Dendritic cell treated with granulocyte-macrophage colony-stimulating factor and Interleukin-4, amounts not matched to agents 40 ng/mL and 50 ng/mL, for 4 days (primary cell): Measurements from ENCODE around the gene SERINC2.

ENCODE experiments used
- H3K27ac Mint-ChIP-seq: one replicate; pipeline ENCODE4 v1.8.0; 2022; ENCODE audit warnings: mild to moderate bottlenecking, mixed read lengths
- H3K27me3 Mint-ChIP-seq: one replicate; pipeline ENCODE4 v1.8.0; 2022; ENCODE audit warnings: mild to moderate bottlenecking, mixed read lengths
- H3K36me3 Mint-ChIP-seq: one replicate; pipeline ENCODE4 v1.8.0; 2022; ENCODE audit warnings: low read depth, mixed read lengths
- H3K4me1 Mint-ChIP-seq: one replicate; pipeline ENCODE4 v1.8.0; 2022; ENCODE audit warnings: low read depth, mixed read lengths
- H3K4me3 Mint-ChIP-seq: one replicate; pipeline ENCODE4 v1.8.0; 2022; ENCODE audit warnings: mild to moderate bottlenecking, moderate library complexity, mixed read lengths
- H3K9me3 Mint-ChIP-seq: one replicate; pipeline ENCODE4 v1.8.0; 2022; ENCODE audit warnings: mixed read lengths
- intact Hi-C: fragments of 100-400 bp; cut with micrococcal nuclease; formaldehyde crosslinking; loops from one replicate; pipeline ENCODE4 v1.15.0; 2022

Gene SERINC2

DNA sequence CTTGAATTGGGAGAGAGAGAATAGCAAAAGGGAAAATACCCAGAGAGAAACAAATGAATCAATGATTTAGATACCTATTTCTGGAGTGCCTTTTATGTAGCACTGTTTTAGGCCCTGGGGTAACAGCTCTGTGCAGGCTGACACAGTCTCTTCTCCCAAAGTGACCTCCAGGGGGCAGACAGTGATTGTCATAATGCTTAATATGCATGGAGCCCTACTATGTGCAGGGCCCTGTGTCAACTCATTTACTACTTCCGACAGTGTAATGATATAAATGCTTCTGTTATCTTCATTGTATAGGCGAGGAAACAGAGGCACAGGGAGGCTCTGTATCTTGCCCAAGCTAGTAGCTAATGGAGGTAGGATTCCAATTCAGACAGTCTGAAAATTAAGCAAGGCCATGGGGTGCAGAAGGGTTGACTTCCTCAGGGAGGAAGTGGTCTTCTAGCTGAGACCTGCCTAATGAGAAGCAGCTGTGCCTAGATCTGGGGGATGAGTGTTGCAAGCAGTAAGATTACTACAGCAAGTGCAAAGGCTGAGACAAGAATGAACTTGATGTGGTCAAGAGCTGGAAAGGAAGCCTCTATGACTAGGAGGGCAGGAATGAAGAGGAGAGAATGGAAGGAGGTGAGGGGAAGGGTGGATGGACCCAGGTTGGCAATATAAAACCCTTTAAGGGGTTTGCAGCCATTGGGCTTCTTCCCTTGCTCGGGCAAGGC lies 16.2 kb upstream of the SERINC2 start:
- H3K4me3 Mint-ChIP-seq: no peak overlapping the region
- no peak overlapping the region for H3K27ac Mint-ChIP-seq
- H3K9me3 Mint-ChIP-seq: no peaks in the 10 kb centered on the region
- H3K27me3 Mint-ChIP-seq: peaks cover 7% of the 10 kb centered on the region
- no peaks in the 10 kb centered on the region for H3K36me3 Mint-ChIP-seq
- intact Hi-C loops: no loop called here
- H3K4me1 Mint-ChIP-seq: peaks cover 41% of the 10 kb centered on the region

DNA sequence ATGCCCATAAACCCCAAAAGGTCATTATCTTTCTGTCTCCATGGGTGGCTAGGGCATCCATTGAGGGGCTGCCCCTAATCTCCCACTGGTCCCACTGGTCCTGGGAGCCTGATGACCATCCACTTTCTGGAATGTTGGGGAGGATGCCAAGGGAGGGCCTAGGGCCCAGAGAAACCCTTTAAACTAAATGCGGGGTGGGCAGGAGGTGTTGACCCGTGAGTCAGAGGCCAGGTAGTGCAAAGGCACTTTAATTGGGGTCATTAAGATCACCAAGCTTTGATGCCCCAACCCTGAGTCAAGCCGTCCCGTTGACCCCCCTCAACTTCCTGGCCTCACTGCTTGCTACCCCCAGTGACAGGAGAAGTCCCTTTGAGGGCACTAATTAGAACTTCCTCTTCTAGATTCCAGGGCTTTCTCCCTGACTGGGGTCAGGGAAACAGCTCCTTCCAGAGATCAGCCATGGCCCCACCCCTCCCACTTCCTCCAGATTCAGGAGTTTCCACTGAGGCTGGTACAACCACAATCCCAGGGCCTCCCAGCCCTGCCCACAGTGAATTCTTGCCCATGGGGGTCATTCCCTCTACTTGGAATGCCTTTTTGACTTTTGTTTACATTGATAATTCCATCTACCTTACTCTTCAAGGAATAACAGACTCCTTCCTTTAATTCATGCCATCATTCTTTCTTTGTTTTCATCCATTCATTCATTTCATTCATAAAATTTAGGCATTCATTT lies 15.5 kb upstream of the SERINC2 start:
- Mint-ChIP-seq H3K27ac (no peak overlapping the region), H3K4me3 (no peak overlapping the region), H3K36me3 (no peaks in the 10 kb centered on the region), H3K27me3 (peaks cover 7% of the 10 kb centered on the region), H3K4me1 (peaks cover 41% of the 10 kb centered on the region), H3K9me3 (no peaks in the 10 kb centered on the region)
- intact Hi-C loops: no loop called here

DNA sequence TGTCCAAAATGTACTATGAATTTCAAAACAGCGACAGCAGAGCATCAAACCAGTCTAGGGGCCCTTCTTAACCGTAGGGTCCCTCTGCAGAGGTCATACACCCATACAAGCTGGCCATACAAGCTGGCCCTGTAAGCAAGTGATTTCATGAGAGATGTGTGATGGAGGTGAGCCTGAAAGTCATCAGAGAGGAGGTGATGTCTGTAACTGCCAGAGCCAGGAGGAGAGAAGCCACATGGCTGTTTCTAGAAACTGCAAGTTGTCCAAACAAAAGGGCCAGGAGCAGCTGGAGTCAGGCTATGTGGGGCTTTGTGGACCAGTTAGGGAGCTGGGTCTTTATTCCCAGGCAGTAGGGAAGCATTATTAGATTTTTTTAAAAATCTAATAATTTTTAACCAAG lies 14.8 kb upstream of the SERINC2 start:
- peaks cover 7% of the 10 kb centered on the region for H3K27me3 Mint-ChIP-seq
- no peaks in the 10 kb centered on the region for H3K36me3 Mint-ChIP-seq
- H3K9me3 Mint-ChIP-seq: no peaks in the 10 kb centered on the region
- H3K4me3 Mint-ChIP-seq: no peak overlapping the region
- intact Hi-C loops: no loop called here
- H3K27ac Mint-ChIP-seq: no peak overlapping the region
- peaks cover 41% of the 10 kb centered on the region for H3K4me1 Mint-ChIP-seq

DNA sequence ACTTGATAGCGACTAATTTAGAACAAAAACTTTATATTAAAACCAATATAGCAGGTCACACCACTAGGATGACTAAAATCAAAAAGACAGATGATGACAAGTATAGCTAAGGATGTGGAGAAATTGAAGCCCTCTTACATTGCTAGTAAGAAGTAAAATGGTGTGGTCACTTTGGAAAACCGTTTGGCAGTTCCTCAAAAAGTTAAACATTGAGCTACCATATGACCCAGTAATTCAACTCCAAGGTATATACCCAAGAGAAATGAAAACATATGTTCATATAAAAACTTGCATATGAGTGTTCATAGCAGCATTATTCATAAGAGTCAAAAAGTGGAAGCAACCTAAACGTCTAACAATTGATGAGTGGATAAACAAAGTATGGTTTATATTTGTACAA lies 13.0 kb upstream of the SERINC2 start:
- Mint-ChIP-seq H3K36me3 (no peaks in the 10 kb centered on the region), H3K27me3 (peaks cover 7% of the 10 kb centered on the region), H3K4me3 (no peak overlapping the region), H3K4me1 (peaks cover 32% of the 10 kb centered on the region), H3K9me3 (no peaks in the 10 kb centered on the region), H3K27ac (no peak overlapping the region)
- intact Hi-C loops: no loop called here

DNA sequence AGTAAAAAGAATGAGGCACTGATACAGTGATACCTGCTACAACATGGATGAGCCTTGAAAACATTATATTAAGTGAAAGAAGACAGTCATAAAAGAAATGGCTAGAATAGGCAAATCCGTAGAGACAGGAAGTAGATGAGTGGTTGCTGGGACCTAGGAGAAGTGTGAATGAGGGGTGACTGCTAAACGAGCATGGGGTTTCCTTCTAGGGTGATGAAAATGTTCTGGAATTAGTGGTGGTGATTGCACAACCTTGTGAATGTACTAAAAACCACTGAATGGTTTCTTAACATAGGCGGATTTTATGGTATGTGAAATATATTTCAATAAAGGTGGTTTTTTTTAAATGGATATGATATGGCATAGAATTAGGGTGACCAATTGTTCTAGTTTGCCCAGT lies 12.6 kb upstream of the SERINC2 start:
- no peak overlapping the region for H3K27ac Mint-ChIP-seq
- H3K27me3 Mint-ChIP-seq: peaks cover 3% of the 10 kb centered on the region
- H3K36me3 Mint-ChIP-seq: no peaks in the 10 kb centered on the region
- H3K9me3 Mint-ChIP-seq: no peaks in the 10 kb centered on the region
- intact Hi-C loops: no loop called here
- H3K4me1 Mint-ChIP-seq: peaks cover 28% of the 10 kb centered on the region
- H3K4me3 Mint-ChIP-seq: no peak overlapping the region

DNA sequence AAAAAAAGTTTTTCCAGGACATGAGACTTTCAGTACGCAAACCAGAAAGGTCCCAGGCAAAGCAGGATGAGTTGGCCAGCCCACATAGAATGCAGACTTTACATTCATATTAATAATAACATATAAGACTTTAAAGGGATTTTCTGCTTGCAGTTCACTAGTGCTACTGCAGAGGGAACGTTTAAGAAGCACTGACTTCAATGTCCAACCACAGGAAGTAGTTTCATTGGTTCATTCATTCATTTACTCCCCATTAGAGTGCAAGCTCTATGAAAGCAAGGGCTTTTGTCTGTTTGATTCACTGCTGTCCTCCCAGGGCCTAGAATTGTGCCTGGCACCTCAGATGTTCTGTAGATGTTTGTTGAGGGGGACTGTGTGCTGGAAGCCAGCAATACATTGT lies 11.8 kb upstream of the SERINC2 start:
- H3K27me3 Mint-ChIP-seq: peaks cover 3% of the 10 kb centered on the region
- H3K4me1 Mint-ChIP-seq: peaks cover 26% of the 10 kb centered on the region
- no peak overlapping the region for H3K27ac Mint-ChIP-seq
- no peak overlapping the region for H3K4me3 Mint-ChIP-seq
- intact Hi-C loops: no loop called here
- H3K9me3 Mint-ChIP-seq: no peaks in the 10 kb centered on the region
- H3K36me3 Mint-ChIP-seq: no peaks in the 10 kb centered on the region

DNA sequence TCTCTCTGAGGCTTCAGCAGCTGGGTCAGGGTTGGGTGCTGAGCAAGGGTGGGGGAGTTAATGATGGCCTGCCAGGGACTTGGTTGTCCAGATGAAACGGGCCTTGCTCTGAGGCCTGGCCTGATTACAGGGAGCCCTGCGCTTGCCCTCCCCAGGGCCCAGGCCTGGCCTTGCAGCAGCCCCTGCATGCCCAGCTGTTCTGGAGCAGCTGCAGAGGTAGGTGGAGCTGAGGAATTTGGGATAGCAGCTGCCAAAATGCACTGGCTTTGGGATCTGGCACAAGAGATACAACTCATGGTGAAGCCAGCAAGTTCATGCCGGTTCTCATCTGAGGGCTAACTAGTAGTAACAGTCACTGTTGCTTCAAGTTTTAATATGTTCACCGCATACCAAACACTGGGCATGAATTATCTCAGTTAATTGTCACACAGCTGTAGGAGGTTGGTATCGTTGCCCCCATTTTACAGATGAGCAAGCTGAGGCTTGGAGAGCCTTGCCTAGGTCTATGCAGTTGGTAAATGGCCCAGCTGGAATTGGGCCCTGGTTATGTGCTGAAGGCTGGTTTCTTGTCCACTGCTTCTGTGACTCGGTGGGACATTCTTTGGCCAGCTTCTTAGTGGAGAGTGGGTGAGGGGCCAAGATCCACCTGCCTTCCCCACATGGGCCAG lies 7.3 kb upstream of the SERINC2 start:
- Mint-ChIP-seq H3K27me3 (peaks cover 19% of the 10 kb centered on the region), H3K9me3 (no peaks in the 10 kb centered on the region), H3K4me3 (no peak overlapping the region)

DNA sequence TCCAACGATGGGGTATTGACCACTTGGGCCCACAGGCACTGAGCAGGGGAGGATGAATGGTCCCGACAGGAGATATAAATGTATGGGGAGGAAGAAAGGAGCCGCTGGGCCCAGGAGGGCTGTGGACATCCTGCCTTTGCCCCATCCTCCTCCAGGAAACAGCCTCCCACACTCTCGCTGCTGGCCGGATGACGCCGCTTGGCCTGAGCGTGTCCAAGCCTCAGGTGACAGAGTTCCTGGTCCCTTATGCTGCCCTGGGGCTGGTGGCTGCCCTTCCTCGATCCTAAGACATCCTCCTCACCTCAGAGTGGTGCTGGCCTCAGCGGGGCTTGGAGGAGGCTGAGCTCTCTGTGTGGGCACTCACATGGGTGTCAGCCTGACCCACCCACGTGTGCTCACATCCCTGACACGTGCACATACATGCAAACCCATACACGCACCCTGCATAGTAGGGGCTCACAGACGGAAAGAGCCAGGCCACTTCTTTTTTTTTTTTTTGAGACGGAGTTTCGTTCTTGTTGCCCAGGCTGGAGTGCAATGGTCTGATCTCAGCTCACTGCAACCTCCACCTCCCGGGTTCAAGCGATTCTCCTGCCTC lies 5.9 kb upstream of the SERINC2 start:
- no peak overlapping the region for H3K4me3 Mint-ChIP-seq
- intact Hi-C loops: no loop called here
- H3K9me3 Mint-ChIP-seq: no peaks in the 10 kb centered on the region
- H3K4me1 Mint-ChIP-seq: no peaks in the 10 kb centered on the region
- peaks cover 34% of the 10 kb centered on the region for H3K27me3 Mint-ChIP-seq
- no peaks in the 10 kb centered on the region for H3K36me3 Mint-ChIP-seq
- no peak overlapping the region for H3K27ac Mint-ChIP-seq

More for the DNA sequence above, 7.3 kb upstream of the SERINC2 start:
- Mint-ChIP-seq H3K4me1 (peaks cover under 1% of the 10 kb centered on the region), H3K36me3 (no peaks in the 10 kb centered on the region), H3K27ac (no peak overlapping the region)
- intact Hi-C loops: no loop called here

DNA sequence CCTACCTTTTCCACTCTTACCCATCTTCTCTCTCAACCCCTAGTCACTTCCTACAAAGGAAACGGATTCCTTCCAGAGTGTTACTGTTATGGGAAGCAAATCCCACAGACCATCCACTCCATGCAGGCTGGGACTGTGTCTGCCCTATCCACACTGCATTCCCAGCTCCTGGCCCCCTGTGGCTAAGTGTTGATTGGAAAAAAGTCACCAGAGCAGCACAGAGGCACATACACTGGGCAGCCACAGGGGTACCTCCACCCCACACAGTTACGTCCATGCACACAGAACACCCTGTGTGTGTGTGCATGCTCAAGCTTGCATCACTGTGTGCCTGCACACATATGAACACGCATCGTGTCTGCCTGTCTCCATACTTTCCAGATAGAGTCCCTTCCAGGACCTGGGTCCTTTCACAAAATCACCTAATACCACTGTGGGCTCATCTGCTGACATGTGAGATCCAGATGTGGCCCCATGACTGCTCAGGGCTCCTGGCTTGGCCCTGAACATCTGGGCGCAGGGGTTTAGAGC lies 4.2 kb upstream of the SERINC2 start:
- intact Hi-C loops: no loop called here
- no peaks in the 10 kb centered on the region for H3K9me3 Mint-ChIP-seq
- peaks cover 5% of the 10 kb centered on the region for H3K36me3 Mint-ChIP-seq
- no peak overlapping the region for H3K27ac Mint-ChIP-seq
- H3K4me1 Mint-ChIP-seq: peaks cover 5% of the 10 kb centered on the region
- peaks cover 44% of the 10 kb centered on the region for H3K27me3 Mint-ChIP-seq
- no peak overlapping the region for H3K4me3 Mint-ChIP-seq

DNA sequence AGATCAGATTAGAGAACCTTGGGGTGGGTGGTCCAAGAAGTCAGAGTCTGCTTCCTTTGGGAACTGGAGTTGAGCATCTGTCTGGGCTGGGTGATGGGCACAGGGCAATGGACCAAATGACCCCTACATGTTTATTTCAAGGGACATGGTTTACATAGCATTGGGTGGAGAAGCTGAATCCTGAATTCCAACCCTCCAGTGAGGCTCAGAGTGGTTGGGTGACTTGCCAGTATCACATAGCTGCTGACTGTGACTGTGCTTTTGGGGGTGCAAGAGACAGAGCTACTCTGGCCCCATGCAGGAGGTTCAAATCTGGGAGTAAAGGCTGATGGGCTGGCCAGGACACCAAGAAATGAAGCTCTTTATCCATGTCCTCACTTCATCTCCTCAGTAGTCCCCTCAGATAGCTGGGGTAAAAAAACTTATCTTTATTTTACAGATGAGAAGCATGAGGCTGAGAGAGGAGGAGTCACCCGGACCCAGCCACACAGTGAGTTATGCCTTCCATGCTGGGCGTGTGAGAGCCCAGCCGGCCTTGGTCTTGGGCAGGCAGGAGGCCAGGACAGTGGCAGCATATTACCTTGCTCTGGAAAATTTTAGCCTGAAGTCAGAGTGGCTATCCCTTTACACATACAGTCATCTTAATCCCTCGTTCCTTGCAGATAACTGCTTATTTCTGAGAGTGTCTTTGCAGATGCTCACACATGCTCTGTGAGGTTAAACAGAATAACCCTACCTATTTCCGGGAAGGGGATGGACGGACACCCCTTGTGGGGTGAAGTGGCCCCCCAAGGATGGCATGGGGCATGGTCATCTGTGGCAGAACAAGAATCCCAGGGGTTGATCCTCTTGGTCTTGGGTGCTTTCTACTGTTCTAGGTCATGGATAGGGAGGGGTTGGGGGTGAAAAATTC lies 2.8 kb upstream of the SERINC2 start:
- no peak overlapping the region for H3K4me3 Mint-ChIP-seq
- intact Hi-C loops: no loop called here
- H3K36me3 Mint-ChIP-seq: peaks cover 7% of the 10 kb centered on the region
- H3K27ac Mint-ChIP-seq: no peak overlapping the region
- H3K9me3 Mint-ChIP-seq: no peaks in the 10 kb centered on the region
- peaks cover 14% of the 10 kb centered on the region for H3K4me1 Mint-ChIP-seq
- peaks cover 58% of the 10 kb centered on the region for H3K27me3 Mint-ChIP-seq

DNA sequence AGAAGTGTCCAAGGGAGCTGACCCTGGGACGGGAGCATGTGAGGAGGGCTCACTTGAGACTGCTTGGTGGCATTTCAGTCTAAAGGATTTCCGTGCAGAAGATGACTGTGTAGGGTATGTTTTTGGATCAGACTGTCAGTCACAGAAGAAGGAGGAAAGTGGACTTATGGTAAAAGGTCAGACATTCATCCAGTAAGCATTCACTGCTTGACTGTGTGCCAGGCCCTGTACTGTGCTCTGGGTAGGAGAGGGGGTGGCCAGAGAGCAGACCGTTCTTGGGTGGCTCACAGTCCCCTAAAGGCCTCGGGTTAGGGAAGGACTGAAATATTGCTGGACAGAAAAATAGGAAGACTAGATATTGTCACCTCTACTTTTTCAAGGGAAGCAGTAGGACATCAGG lies 2.1 kb upstream of the SERINC2 start:
- H3K4me3 Mint-ChIP-seq: no peak overlapping the region
- H3K9me3 Mint-ChIP-seq: no peaks in the 10 kb centered on the region
- peaks cover 7% of the 10 kb centered on the region for H3K36me3 Mint-ChIP-seq
- H3K27ac Mint-ChIP-seq: no peak overlapping the region
- H3K4me1 Mint-ChIP-seq: peaks cover 19% of the 10 kb centered on the region
- peaks cover 64% of the 10 kb centered on the region for H3K27me3 Mint-ChIP-seq
- intact Hi-C loops: no loop called here

DNA sequence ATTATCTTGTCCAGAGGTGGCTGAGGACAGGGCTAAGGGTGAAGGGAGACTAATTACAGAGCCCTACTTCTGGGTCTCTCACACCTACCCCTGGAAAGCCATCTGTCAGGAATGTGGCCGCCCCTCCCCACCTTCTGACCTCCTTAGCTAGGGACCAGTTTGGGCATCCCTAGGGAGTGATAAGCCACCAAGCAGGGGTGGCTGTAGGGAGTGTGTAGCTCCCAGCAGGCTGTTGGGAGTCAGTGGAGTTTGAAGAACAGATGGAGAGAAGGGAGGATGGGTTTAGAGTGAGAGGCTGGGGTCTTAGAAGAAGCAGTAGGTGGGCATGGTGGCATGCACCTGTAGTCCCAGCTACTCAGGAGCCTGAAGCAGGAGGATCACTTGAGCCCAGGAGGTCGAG lies 808 bp upstream of the SERINC2 start:
- H3K4me1 Mint-ChIP-seq: peaks cover 22% of the 10 kb centered on the region
- intact Hi-C loops: no loop called here
- peaks cover 72% of the 10 kb centered on the region for H3K27me3 Mint-ChIP-seq
- H3K4me3 Mint-ChIP-seq: peak overlapping the region; percentile 64
- H3K9me3 Mint-ChIP-seq: no peaks in the 10 kb centered on the region
- H3K27ac Mint-ChIP-seq: no peak overlapping the region
- peaks cover 7% of the 10 kb centered on the region for H3K36me3 Mint-ChIP-seq

DNA sequence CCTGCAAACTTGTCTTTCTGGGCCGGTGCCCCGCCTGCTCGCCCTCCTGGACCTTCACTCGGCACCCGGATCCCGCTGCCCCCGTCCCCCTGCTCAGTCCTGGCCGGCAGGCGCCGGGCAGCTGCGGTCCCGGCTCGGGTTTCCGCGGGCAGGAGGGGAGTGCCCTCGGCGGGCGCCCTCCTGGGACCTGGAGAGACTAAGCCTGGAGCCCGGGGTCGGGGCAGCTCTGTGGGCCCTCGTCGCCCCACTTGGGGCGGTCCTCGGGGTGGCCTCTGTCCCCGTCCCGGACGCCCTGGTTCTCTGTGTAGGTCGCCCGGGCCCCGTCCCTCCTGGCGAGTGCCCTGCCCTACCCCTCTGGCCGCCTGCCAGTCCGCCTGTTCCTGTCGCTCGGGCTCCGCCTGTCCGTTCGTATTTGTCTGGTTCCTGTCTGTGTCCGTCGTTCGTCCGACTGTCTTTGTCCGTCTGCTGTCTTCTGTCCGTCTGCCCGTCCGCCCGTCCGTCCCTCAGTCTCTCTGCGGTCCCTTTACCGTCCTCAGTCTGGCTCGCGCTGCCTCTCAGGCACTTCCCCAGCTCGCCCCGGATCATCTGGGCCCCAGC lies 490 bp downstream of the SERINC2 start:
- Mint-ChIP-seq H3K27ac (peak overlapping the region; percentile 72), H3K36me3 (peaks cover 7% of the 10 kb centered on the region), H3K4me1 (peaks cover 25% of the 10 kb centered on the region), H3K4me3 (peak overlapping the region; percentile 95), H3K27me3 (peaks cover 74% of the 10 kb centered on the region), H3K9me3 (no peaks in the 10 kb centered on the region)
- intact Hi-C loops: no loop called here
